Liver (tissue), 9 donors: ENCODE data around the gene CTDSP2. TPM values are rescaled to one million over a fixed set of nuclear protein-coding genes. Genes with fewer than 3 reads are reported as not detected.

Experiments
- DNase-seq: peaks from one replicate; pipeline ENCODE4 v3.0.0-alpha.2; 2017; ENCODE audit warnings: low spot score
- H3K27ac ChIP-seq, 2 donors: one replicate each; pipeline ENCODE4 v1.7.0; 2013; ENCODE audit warnings: inconsistent platforms in 2 of 2, low read length in 2 of 2, control low read depth in 1 of 2, low read depth in 1 of 2, mild to moderate bottlenecking in 1 of 2
- H3K27me3 ChIP-seq, 4 donors: one replicate each; pipeline versions ENCODE4 v1.6.1 to v1.7.0; 2013; ENCODE audit warnings: low read length in 3 of 4, inconsistent platforms in 1 of 4, mild to moderate bottlenecking in 1 of 4, moderate library complexity in 1 of 4; ENCODE audit not compliant: control insufficient read depth in 4 of 4, insufficient read depth in 4 of 4
- H3K36me3 ChIP-seq, 4 donors: one replicate each; pipeline versions ENCODE4 v1.6.1 to v1.7.0; 2013; ENCODE audit warnings: low read length in 3 of 4, mild to moderate bottlenecking in 3 of 4, low read depth in 1 of 4, moderate library complexity in 1 of 4; ENCODE audit not compliant: control insufficient read depth in 4 of 4, insufficient read depth in 3 of 4
- H3K4me1 ChIP-seq, 4 donors: one replicate each; pipeline versions ENCODE4 v1.6.1 to v1.7.0; 2013; ENCODE audit warnings: low read length in 3 of 4, mild to moderate bottlenecking in 3 of 4, moderate library complexity in 1 of 4; ENCODE audit not compliant: control insufficient read depth in 4 of 4, insufficient read depth in 4 of 4
- H3K4me3 ChIP-seq, 3 donors: one replicate each; pipeline versions ENCODE4 v1.6.1 to v1.7.0; 2013; ENCODE audit warnings: low read length in 3 of 3, control low read depth in 1 of 3, low read depth in 1 of 3, mild to moderate bottlenecking in 1 of 3
- H3K9ac ChIP-seq, 2 donors: one replicate each; pipeline ENCODE4 v1.7.0; 2013; ENCODE audit warnings: low read length in 2 of 2, mild to moderate bottlenecking in 2 of 2, moderate library complexity in 2 of 2, control low read depth in 1 of 2, low read depth in 1 of 2
- H3K9me3 ChIP-seq, 4 donors: one replicate each; pipeline versions ENCODE4 v1.6.1 to v1.7.0; 2013; ENCODE audit warnings: low read length in 3 of 4; ENCODE audit not compliant: control insufficient read depth in 4 of 4
- FOXA1 ChIP-seq: IDR thresholded peaks from 2 replicates; pipeline ENCODE4 v1.6.1; 2016; ENCODE audit warnings: antibody characterized with exemption
- FOXA2 ChIP-seq: IDR thresholded peaks from 2 replicates; pipeline ENCODE4 v1.6.1; 2016; ENCODE audit warnings: antibody characterized with exemption
- HNF4A ChIP-seq, 2 donors: conservative IDR thresholded peaks; 2 replicates each; pipeline ENCODE4 v1.6.1; 2016; ENCODE audit warnings: antibody characterized with exemption in 2 of 2, mild to moderate bottlenecking in 2 of 2
- HNF4G ChIP-seq: IDR thresholded peaks from 2 replicates; pipeline ENCODE4 v1.6.1; 2016; ENCODE audit warnings: antibody characterized with exemption
- RAD21 ChIP-seq, 2 donors: IDR thresholded peaks; 2 replicates each; pipeline ENCODE4 v1.6.1; 2016; ENCODE audit warnings: antibody characterized with exemption in 2 of 2, mild to moderate bottlenecking in 2 of 2
- RXRA ChIP-seq, 2 donors: IDR thresholded peaks; 2 replicates each; pipeline ENCODE4 v1.6.1; 2017 to 2018; ENCODE audit warnings: antibody characterized with exemption in 2 of 2, mild to moderate bottlenecking in 1 of 2
- TAF1 ChIP-seq: conservative IDR thresholded peaks from 2 replicates; pipeline ENCODE4 v1.6.1; 2016; ENCODE audit warnings: antibody characterized with exemption, mild to moderate bottlenecking
- YY1 ChIP-seq: IDR thresholded peaks from 2 replicates; pipeline ENCODE4 v1.6.1; 2016; ENCODE audit warnings: antibody characterized with exemption, mild to moderate bottlenecking
- WGBS: extraction: QIAGEN DNeasy Blood & Tissue Kit; methylation state at CpG from one replicate; pipeline ENCODE4 v1.1.7; 2013; 5-methylcytosine and 5-hydroxymethylcytosine counted together
- polyA plus RNA-seq, 2 donors: library from polyadenylated mRNA; stranded (reverse) in 1 of 2; unstranded in 1 of 2; fragments of 200-250 nt in 1 of 2; fragments of >200 nt in 1 of 2; fragmentation: Nextera tagmentation in 1 of 2; extraction: Ambion mirVana in 1 of 2; gene quantifications; one replicate each; pipeline versions ENCODE4 v1.2.1 to v1.2.3, GENCODE V29; 2013 to 2015
- total RNA-seq, 2 donors: library from RNA; depleted of rRNA; stranded (reverse); fragments of >200 nt; gene quantifications; one replicate each; pipeline ENCODE4 v1.2.3, GENCODE V29; 2014
- TF ChIP-seq, protein P1 (sequence below): IDR thresholded peaks from 2 replicates; pipeline ENCODE4 v1.6.1; 2016; ENCODE audit warnings: antibody characterized with exemption, mild to moderate bottlenecking
- TF ChIP-seq, protein P2 (sequence below): IDR thresholded peaks from 2 replicates; pipeline ENCODE4 v1.6.1; 2016; ENCODE audit warnings: antibody characterized with exemption
- TF ChIP-seq, protein P3 (sequence below): IDR thresholded peaks from 2 replicates; pipeline ENCODE4 v1.6.1; 2016; ENCODE audit warnings: antibody characterized with exemption
- TF ChIP-seq, protein P4 (sequence below): fragments of 150-350 bp; IDR thresholded peaks from 2 replicates; pipeline ENCODE4 v1.5.1; 2017; ENCODE audit warnings: improper control_type of control experiment, low read depth, low read length; ENCODE audit not compliant: missing input control
- donor health status: healthy.
- donor health status: healthy.
- donor health status: healthy.
- donor health status: healthy.
- donor health status: healthy.

Gene CTDSP2
- total and polyA plus RNA-seq, 4 donors, result 20.1 to 60.9 (median 43.7) TPM

DNA sequence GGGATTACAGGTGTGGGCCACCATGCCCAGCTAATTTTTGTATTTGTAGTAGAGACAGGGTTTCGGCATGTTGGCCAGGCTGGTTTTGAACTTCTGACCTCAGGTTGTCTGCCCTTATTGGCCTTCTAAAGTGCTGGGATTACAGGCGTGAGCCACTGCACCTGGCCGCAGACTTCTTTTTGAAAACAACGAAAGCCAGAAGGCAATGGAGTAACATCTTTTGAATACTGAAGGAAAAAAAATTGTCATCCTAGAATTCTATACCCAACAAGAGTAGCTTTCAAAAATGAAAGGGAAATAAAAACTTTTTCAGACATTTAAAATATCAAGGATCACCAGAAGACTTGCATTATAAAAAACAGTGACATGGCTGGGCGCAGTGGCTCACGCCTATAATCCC lies 38.7 kb upstream of the CTDSP2 start:
- Histone ChIP-seq H3K9ac (no peak overlapping the region), H3K27me3 (no peaks in the 10 kb centered on the region), H3K36me3 (no peaks in the 10 kb centered on the region), H3K9me3 (no peaks in the 10 kb centered on the region), H3K27ac (no peak overlapping the region), H3K4me3 (no peak overlapping the region), H3K4me1 (no peaks in the 10 kb centered on the region)
- DNase-seq, result no peak
- 96% methylated on average over 6 of the region's 6 CpGs for WGBS
- TF ChIP-seq FOXA1 (no peak), TAF1 (no peak), HNF4A (conservative IDR thresholded peaks at IDR 0.05) (no peak), FOXA2 (no peak), RAD21 (IDR thresholded peaks at IDR 0.05) (no peak), RXRA (IDR thresholded peaks at IDR 0.05) (no peak), HNF4G (no peak)
- TF ChIP-seq, protein P1, sequence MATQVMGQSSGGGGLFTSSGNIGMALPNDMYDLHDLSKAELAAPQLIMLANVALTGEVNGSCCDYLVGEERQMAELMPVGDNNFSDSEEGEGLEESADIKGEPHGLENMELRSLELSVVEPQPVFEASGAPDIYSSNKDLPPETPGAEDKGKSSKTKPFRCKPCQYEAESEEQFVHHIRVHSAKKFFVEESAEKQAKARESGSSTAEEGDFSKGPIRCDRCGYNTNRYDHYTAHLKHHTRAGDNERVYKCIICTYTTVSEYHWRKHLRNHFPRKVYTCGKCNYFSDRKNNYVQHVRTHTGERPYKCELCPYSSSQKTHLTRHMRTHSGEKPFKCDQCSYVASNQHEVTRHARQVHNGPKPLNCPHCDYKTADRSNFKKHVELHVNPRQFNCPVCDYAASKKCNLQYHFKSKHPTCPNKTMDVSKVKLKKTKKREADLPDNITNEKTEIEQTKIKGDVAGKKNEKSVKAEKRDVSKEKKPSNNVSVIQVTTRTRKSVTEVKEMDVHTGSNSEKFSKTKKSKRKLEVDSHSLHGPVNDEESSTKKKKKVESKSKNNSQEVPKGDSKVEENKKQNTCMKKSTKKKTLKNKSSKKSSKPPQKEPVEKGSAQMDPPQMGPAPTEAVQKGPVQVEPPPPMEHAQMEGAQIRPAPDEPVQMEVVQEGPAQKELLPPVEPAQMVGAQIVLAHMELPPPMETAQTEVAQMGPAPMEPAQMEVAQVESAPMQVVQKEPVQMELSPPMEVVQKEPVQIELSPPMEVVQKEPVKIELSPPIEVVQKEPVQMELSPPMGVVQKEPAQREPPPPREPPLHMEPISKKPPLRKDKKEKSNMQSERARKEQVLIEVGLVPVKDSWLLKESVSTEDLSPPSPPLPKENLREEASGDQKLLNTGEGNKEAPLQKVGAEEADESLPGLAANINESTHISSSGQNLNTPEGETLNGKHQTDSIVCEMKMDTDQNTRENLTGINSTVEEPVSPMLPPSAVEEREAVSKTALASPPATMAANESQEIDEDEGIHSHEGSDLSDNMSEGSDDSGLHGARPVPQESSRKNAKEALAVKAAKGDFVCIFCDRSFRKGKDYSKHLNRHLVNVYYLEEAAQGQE, result no peak
- TF ChIP-seq, protein P2, sequence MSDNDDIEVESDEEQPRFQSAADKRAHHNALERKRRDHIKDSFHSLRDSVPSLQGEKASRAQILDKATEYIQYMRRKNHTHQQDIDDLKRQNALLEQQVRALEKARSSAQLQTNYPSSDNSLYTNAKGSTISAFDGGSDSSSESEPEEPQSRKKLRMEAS, result no peak
- TF ChIP-seq, protein P3, sequence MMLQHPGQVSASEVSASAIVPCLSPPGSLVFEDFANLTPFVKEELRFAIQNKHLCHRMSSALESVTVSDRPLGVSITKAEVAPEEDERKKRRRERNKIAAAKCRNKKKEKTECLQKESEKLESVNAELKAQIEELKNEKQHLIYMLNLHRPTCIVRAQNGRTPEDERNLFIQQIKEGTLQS, result no peak
- TF ChIP-seq, protein P4, sequence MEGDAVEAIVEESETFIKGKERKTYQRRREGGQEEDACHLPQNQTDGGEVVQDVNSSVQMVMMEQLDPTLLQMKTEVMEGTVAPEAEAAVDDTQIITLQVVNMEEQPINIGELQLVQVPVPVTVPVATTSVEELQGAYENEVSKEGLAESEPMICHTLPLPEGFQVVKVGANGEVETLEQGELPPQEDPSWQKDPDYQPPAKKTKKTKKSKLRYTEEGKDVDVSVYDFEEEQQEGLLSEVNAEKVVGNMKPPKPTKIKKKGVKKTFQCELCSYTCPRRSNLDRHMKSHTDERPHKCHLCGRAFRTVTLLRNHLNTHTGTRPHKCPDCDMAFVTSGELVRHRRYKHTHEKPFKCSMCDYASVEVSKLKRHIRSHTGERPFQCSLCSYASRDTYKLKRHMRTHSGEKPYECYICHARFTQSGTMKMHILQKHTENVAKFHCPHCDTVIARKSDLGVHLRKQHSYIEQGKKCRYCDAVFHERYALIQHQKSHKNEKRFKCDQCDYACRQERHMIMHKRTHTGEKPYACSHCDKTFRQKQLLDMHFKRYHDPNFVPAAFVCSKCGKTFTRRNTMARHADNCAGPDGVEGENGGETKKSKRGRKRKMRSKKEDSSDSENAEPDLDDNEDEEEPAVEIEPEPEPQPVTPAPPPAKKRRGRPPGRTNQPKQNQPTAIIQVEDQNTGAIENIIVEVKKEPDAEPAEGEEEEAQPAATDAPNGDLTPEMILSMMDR, result no peak

DNA sequence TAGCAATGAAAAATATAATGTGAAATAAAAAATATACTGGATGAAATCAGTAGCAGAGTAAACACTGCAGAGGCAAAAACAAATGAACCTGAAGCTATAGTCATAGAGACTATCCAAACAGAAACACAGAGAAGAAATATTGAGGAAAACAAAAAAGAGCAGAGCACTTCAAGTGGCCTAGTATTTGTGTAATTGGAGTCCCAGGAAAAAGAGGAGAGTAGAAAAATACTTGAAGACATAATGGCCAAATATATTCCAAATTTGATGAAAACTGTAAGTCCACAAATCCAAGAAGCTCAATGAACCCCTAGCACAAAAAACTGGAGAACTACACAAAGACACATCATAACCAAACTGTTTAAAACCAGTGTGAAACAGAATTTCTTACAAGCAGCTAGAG lies 37.2 kb upstream of the CTDSP2 start:
- no peak overlapping the region for H3K9ac ChIP-seq
- H3K4me3 ChIP-seq, result no peak overlapping the region
- no peaks in the 10 kb centered on the region for H3K4me1 ChIP-seq
- H3K9me3 ChIP-seq, result no peaks in the 10 kb centered on the region
- no peaks in the 10 kb centered on the region for H3K27me3 ChIP-seq
- H3K27ac ChIP-seq, result no peak overlapping the region
- no peak for DNase-seq
- H3K36me3 ChIP-seq, result no peaks in the 10 kb centered on the region
- TF ChIP-seq, protein P3, result no peak
- TF ChIP-seq YY1 (no peak), HNF4A (conservative IDR thresholded peaks at IDR 0.05) (no peak), TAF1 (no peak), FOXA1 (no peak), RAD21 (IDR thresholded peaks at IDR 0.05) (no peak)
- TF ChIP-seq, protein P1, result no peak
- TF ChIP-seq, protein P4, result no peak
- TF ChIP-seq, protein P2, result no peak
